GM19452 (cell line): ENCODE results near the gene C3orf52.

Source experiments
- ATAC-seq: cut with Tn5 transposase; IDR thresholded peaks from one replicate; pipeline ENCODE4 v1.9.1; 2021; ENCODE audit not compliant: unreplicated experiment

C3orf52 gene

DNA sequence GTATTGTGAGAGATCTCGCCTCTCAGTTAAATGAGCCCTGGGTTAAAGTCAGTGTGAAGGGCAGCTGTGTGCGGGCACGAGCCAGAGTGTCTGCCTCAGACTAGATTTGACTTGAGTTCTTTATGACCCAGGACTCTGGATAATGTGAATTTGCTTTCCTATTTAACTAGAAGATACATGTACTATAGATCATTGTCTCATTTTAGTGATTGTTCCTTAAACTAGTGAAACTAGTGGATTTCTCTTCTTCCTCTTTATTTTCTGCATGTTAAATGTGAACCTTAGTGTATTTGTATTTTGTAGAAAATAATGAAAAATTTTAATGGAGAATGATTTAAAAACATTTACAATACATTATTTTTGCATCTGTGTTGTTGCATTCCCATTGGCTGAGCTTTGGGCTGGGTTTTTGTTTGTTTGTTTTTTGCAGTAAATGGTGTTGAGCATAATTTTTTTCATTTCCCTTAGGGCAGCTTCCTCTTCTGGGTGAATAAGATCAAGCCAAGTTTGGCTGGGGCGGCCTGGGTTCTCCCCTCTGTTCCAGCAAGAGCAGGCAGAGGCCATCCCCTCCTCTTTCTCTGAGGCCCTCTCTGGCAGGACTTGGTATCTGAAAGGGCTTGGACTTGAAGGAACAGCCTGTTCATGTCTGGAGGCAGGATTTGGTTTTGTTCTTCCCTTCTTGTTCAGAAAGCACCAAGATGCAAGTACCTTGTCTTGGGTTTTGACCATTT lies 31.8 kb downstream of the C3orf52 start:
- ATAC-seq, result no peak

DNA sequence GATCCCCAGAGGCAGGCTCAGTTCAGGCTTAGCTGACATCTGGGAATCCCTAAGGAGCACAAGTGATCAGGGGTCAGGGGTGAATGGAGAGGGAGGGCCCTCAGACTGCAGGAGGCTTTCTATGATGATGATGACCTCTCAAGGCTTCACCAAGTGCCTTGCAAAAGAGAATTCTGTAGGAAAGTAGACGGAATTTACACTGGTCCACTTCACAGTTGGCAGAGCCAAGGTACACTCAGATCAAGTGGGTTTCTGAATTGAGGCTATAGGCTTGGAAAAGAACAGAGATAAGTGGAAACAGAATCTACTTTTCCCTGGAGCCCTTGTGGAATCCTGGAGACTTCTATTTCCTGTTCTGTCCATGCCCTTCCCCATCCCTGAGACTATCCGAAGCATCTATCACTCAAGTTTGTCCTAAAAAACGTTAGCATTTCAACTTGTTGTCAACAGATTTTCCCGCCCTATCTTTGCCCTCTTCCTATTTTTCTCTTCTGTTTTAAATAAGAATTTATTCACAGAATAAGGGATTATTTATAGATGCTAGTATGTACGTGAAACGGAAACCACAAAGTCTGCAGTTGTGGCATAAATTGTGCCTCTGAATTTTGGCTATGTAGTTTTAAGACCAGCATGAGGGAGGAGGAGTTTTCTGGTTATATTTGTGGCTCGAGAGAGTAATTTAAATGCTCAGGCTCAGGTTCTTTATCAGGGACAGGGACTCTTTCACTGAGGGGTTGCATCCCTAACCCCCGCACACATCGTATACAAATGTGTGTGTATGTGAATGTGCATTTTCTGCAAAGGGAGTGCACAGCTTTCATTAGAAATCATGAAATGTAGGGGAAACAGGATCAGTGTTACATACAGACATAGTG lies 34.0 kb downstream of the C3orf52 start:
- ATAC-seq, result no peak

DNA sequence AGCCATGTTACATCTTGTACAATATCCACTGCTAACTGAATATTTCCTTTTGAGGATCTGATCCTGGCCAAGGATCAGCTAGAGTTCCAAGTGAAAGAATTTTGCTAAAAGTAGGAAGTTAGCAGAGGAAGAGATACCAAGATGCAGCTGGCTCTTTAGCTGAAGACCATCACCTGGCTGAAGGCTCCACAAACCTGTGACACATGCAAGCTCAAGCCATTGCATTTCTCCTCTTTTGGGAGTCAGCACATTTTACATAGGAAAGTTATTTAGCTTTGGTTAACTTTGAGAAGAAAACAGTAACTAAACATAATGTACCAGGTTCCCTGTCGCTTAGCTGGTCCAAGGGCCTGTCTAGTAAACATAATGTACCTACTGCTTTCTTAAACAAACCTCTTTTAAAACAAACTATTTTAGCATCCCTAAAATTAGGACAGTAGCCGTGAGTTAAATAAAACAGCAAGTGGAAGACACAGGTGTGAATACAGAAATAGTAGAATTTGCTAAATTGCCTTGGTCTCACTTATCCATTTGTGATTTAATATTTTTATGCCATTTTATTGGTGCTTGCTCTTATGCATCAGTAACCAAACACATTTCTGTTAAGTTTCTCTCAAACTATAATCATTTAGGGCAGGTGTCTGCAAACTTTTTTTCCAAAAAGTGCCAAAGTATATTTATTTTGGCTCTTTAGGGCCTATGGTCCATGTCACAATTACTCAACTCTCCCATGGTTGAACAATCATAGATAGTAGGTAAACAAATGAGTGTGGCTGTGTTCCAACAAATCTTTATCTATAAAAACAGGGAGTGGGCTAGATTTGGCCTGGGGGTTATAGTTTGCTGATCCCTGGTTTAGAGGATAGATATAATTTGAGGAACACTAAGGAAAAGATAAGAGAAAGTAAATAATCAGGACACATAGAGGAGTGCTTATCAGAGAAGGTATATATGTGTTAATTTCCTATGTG lies 35.7 kb downstream of the C3orf52 start:
- ATAC-seq, result no peak

DNA sequence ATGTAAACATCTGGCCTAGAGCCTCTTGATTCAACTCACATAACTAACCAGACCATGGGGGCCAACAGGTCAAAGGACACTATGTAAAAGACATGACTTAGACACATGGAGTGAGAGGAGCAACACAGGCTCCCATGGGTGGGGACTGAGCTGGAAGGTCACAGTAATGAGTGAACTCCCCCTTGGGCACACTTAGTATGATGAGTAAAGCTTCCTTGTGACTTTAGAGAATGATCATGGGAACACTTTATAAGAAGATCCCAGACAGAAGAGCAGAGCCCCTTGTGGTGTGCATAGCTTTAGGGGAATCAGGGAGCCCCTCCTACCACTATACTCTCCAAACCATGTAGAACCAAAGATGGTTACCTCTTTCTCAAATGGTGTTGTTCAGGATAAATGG lies 36.7 kb downstream of the C3orf52 start:
- no peak for ATAC-seq

DNA sequence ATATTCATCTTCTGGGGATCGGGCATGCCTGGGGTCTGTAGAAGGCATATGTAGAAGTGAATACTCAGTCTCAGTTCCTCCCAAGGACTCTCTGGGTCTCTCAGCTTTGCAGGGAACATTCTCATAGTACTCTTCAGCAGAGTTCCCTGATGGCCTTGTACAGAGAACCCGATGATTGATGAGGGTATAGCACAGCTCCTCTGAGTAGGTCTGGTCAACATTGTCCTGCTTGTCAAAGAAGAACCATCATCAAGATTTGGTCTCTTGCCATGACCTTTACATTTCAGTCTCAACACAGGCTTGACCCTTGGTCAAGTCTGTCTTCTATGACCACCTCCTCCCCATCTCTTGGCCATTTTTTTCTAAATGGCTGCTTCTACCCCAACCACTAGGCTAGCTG lies 37.4 kb downstream of the C3orf52 start:
- ATAC-seq, result no peak

DNA sequence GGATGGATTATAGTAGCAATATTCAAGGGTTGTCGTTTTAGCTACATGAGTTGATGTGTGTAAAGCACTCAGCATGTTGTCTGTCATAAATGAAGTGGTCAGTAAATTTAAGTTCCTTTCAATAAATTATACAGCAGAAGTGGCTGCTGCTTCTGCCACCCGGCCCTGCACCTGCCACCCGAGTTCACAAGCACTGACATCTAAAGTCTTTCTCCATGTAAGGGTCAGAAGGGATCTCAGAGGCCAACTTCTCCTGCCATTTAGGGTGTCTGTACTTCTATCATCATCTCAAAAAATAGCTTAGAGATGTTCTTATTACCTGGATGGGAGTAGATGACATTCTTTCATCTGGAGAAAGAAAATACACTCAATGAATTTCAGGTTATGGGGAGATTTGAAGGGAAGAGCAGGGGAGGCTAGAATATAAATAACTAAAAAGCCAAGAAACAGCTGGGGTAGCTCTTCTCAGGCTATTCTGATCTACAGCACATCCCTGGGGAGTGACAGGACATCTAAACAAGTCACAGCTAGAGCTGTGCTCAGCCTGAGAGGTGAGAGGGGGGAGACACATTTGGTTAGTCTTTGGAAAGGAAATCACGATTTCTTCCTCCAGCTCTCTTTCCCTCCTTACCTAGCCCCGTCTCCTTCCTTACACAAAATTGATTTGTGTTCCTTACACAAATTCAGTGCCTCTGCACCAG lies 38.9 kb downstream of the C3orf52 start:
- no peak for ATAC-seq

DNA sequence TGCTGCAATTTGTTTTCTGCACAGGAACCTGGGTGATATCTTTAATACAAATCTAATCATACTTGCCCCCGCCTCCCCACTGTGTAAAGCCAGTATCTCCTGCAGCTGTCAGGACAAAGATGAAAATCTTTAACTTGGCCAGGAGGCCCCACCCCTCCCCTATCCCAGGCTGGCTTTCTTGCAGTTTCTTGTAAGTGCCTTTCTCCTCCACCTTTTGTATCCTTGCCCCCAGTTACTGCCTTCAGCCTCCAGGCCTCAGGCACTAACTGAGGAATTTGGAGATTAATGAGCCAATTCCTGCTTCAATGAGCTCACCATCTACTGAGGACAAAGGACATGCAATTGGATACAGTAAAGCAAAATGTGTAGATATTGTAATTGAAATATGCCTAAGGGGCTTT lies 40.3 kb downstream of the C3orf52 start:
- no peak for ATAC-seq

DNA sequence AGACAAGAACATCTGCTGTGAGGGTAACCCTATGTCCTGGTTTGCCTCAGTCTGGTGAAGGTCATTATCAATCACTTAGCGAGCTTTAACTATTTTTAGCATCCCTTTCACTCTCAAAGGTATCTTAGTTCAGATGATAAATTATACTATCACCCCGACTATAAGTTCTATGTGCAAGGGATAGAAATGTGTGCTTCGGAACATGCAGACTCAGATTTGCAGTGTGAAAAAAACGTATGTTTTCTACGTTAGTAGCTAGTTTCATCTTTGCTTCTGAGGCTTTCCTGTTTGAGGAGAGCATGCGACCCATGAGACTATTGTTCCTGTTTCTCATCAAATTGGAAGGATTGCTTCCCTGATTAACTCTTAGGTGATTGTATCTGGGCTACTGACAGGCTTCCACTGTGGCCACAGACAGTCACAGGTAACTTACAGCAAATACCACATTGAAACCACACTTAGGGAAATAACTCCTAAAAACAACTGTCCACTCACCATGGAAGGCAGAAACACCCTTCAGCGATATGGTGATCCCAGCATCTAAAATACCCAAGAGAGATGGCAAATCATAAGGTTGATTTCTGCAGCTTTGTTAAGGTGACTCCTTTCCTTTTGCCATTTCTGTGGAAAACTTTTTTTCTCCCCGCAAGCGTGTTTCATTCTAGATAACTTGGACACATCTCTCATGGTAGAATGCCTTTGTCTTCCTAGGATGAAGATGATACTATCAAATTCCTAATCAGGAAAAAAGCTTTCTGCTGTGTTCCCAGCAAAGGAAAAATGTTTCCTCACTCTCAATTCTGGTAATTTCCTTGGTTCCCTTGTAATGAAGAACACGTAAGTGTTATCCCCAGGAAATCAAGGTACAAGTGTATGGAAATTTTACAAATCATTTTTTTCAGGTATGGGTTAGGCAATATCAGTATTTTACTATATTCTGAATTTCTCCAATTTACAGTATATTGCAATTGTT lies 41.6 kb downstream of the C3orf52 start:
- no peak for ATAC-seq

DNA sequence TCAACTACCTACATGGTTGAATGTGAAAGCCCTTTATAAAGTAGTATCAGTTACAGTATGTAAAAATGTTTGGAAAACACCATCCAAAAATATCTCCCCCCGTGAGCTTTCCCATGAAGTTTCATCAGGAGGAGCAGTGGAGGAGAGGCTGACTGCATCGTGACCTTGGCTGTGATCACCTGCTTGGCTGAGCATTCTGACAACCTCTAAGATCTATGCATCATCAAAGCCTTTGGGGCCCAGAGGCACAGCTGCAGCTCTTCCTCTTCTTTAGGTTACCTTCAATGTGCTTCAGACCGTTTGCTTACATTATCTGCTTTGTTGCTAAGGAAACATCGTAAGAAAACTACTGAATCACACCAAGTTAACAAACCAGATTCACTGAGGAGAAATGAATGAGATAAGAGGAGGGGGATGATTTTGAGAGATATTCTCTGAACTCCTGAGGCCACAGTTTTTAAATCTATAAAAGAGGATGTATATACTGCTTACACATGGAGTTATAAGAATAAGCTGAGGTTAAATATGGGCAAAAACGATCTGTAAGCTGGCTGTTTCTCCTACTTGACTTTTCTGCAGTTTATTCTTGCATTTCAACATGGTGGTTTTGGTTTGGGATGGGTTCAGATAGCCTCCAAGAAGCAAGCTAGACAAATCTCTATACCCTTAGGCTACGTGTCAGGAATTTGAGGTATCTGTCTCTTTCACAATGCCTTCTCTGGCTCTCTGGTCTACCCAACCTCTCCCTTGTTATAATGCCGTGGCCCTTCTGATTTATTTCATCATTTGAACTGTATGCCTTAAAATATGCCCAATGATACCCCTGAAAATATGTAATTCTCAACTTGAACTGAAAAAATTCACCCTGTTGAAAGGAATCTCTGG lies 42.9 kb downstream of the C3orf52 start:
- peak; percentile 48 for ATAC-seq

DNA sequence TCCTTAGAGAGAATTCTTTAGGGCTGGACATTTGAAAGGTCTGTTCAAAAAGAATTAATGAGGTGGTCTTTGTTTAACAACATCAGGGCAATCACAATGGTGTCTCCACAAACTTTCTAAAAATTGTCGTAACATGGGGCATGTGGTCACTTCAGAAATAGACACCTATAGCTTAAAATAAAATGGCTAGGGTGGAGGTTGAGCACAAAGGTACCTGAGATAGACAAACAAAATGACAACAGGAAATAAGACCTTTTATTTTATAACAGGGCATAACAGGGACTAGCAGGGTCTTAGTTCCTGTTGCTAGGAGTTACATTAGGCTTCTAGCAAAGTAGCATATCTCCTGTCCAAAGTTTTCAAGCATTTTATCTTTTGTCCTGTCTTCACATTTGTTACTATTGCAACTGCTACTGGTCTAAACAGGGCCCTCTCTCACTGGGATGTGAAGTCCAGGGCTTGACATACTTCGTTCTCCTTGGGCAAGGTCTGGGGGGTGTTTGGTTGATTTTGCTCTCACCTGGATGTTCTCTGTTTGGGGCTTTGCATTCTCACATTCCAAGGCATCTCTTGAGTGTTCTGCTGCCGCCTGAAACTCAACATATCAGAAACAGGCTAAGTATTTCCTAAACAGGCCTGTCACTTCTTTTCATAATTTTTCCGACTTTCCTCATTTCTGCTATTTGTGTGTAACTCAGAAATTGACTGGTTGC lies 43.9 kb downstream of the C3orf52 start:
- ATAC-seq, result no peak

DNA sequence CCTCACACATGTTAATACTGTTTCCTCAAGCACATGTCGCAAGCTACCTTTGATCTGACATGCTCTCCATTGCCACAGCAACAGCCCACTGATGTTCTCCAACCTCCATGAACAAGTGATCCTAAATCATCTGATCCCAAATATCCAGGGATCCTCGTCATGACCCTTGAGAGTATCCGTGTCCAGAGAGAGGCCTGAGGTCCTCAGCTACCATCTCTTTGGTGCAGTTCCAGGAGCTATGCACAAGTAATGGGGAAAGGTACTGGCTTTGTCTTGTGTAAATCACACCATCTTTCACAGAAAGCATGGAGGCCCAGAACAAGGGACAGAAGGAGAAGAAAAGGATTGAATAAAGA lies 44.4 kb downstream of the C3orf52 start:
- no peak for ATAC-seq

DNA sequence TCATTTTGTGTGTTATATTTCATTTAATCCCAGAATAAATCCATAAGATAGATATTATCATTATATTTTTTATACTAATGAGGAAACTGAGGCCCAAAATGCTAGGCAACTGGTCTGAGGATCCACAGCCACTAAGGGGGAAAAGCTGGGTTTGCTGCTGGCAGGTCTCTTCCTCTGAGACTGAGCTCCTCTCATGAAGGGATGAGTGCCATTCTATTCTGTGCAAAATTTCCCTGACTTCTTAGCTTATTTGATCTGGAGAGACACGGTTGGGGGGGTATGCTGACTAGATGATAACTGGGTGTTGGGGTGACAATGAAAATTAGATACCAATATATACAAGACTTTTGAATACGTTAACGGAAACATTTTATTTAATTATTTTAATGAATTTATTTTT lies 44.9 kb downstream of the C3orf52 start:
- ATAC-seq, result no peak

DNA sequence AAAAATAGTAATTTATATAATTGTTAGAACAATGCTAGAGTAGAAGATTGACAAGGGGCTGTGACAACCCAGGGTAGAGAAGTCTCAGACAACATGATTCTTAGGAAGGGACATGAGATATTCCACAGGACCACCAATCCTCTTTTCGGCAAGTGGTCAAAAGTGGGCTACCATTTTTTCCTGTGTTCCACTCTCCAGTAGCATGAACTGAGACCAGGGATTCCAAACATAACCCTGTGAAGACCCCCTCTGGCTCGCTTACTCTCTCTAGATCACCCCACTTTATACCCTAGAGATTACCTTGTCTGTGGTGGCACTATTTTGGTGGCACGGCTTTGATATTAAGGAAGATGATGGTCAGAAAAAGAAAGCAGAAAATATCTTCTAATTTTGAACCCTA lies 45.9 kb downstream of the C3orf52 start:
- ATAC-seq, result no peak

DNA sequence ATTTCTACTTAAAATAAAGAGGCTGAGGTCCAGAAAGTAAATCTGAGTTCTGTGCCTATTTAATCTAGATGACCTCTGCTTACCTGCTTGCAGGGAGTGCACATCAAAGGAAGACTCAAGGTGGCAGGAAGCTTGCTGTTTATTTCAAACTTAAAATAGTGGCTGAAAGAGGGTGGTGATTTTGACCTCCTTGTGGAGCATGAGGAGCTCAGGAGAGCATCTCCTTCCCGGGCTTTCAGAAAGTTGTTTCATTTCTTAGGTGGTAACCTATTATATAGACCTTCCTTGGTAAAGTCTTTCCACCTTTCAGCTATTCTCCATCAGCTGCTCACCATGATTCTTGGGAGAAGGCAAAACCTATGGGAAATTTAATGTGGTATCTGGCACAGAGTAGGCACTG lies 46.4 kb downstream of the C3orf52 start:
- no peak for ATAC-seq

DNA sequence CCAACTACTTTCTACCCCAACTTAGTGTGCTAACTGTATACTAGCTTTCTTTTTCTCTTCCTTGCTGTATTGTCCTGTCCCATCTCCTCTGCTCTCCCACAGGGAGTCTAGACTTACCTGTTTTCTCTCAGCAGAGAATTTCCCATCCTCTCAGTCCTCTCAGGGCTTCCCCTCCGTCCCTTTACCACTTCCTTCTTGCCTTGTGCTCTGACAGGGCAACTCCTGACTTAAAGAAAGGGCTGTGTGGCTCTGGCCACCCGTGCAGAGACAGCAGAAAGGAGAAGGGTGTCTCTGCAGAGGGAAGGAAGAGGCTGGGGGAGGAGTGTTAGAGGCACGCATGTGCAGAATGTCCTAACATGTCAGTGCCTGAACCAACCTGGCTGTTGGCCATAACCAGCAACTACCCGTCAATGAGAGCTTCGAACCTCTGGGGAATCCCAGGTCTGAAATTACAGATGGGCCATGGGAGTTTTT lies 46.8 kb downstream of the C3orf52 start, which contains the start of gene GCSAM:
TSS of gene GCSAM (minus strand) at position 274 of the 474 bp plus-strand sequence. CDS start at position 146, 128 bp downstream.
- peak; percentile 73 for ATAC-seq

DNA sequence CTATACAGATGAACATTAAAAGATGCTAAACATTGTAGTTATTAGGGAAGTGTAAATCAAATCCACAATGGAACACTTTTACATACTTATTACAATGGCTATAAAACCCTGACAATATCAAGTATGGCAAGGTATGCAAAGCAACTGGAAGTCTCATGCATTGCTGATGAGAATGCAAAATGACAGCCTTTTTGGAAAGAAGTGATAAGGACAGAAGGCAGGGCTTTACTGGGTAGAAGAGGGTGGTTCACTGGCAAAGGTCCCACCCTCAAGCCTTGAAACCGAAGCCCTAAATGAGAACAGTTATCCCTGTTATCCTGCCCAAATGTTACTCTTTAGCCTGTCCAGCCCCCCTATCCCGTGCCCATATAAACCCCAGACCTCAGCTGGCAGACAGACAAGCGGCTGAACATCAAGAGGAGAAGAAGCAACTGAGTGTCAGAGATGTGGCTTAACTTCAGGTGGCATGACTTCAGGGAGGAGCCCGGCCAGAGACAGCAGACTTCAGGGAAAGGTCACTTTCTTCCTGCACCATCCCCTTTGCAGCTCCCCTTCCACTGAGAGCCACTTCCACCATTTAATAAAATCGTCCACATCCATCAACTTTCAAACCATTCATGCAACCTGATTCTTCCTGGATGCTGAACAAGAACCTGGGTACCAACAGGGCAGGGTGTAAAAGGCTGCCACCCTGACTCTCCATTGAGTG lies 47.6 kb downstream of the C3orf52 start:
- ATAC-seq, result no peak
